ENCODE measurements around the gene PAPPA. TPM values are rescaled to one million over a fixed set of nuclear protein-coding genes. Genes with fewer than 3 reads are reported as not detected.

PAPPA gene
- total RNA-seq, 2 donors from 2014 or later, result 0.09 TPM

- H3K4me1 ChIP-seq (ENCODE audit: control insufficient read depth, insufficient read depth, low read length), result peaks cover 12% of the 10 kb centered on the region
- H3K36me3 ChIP-seq (ENCODE audit: control insufficient read depth, insufficient read depth, low read length), result no peaks in the 10 kb centered on the region
- Mint-ChIP-seq H3K27ac (no peak overlapping the region), H3K4me1 (peaks cover 36% of the 10 kb centered on the region), H3K4me3 (no peak overlapping the region), H3K27me3 (ENCODE audit: insufficient read depth) (peaks cover 86% of the 10 kb centered on the region), H3K9me3 (no peaks in the 10 kb centered on the region), H3K36me3 (ENCODE audit: low read depth) (no peaks in the 10 kb centered on the region)
- WGBS, 2 experiments (ENCODE audit: insufficient coverage in 1 of 2, insufficient read length in 1 of 2), result 92 to 100% methylated on average over 2 to 3 of the region's 3 CpGs
- no peaks in the 10 kb centered on the region for H3K9me3 ChIP-seq (ENCODE audit: control insufficient read depth, low read length)
- peaks cover 79% of the 10 kb centered on the region for H3K27me3 ChIP-seq (ENCODE audit: control insufficient read depth, insufficient read depth, low read length, poor library complexity, severe bottlenecking)
- TF ChIP-seq CTCF (conservative IDR thresholded peaks at IDR 0.05), result no peak
- no peak overlapping the region for H3K27ac ChIP-seq (ENCODE audit: low read depth, low read length)
- H3K4me3 ChIP-seq (ENCODE audit: low read length), result no peak overlapping the region
- no peak for DNase-seq
- H3K9ac ChIP-seq (ENCODE audit: extremely low read depth, low read length, poor library complexity, severe bottlenecking), result no peak overlapping the region
These were observed 165.9 kb downstream of the PAPPA start for GRCh38 chr9:116319480-116319879.

- TF ChIP-seq CTCF (conservative IDR thresholded peaks at IDR 0.05), result no peak
- Histone ChIP-seq H3K27me3 (ENCODE audit: control insufficient read depth, insufficient read depth, low read length, poor library complexity, severe bottlenecking) (peaks cover 79% of the 10 kb centered on the region), H3K4me3 (ENCODE audit: low read length) (no peak overlapping the region), H3K9me3 (ENCODE audit: control insufficient read depth, low read length) (no peaks in the 10 kb centered on the region), H3K4me1 (ENCODE audit: control insufficient read depth, insufficient read depth, low read length) (peaks cover 12% of the 10 kb centered on the region), H3K27ac (ENCODE audit: low read depth, low read length) (no peak overlapping the region), H3K36me3 (ENCODE audit: control insufficient read depth, insufficient read depth, low read length) (no peaks in the 10 kb centered on the region), H3K9ac (ENCODE audit: extremely low read depth, low read length, poor library complexity, severe bottlenecking) (no peak overlapping the region)
- Mint-ChIP-seq H3K4me1 (peaks cover 40% of the 10 kb centered on the region), H3K27ac (no peak overlapping the region), H3K36me3 (ENCODE audit: low read depth) (no peaks in the 10 kb centered on the region), H3K4me3 (no peak overlapping the region), H3K27me3 (ENCODE audit: insufficient read depth) (peaks cover 86% of the 10 kb centered on the region), H3K9me3 (no peaks in the 10 kb centered on the region)
- DNase-seq, result peak; percentile 74
- 30 to 33% methylated on average over 1 to 3 of the region's 3 CpGs for WGBS, 2 experiments (ENCODE audit: insufficient coverage in 1 of 2, insufficient read length in 1 of 2)
These were observed 166.7 kb downstream of the PAPPA start for GRCh38 chr9:116320290-116320689.

DNA sequence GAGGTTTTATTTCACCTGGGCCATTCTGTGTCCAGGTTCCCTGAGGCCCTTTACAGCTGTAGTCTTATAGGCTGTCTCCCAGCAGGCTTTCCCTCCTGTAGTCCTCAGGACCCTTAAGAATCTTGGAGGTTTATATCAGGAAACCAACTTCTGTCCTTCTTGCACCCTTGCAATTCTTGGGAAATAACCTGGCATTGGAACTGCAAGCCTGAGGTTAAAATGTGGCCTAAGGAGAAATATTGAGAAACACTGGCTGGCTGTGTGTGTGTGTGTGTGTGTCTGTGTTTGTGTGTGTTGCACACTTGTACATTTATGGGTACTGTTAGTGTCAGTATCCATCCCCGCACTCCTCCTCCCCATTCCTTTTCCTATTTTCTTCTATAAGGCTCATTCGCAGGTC, 168.9 kb downstream of the PAPPA start:
- no peaks in the 10 kb centered on the region for H3K9me3 Mint-ChIP-seq
- 78% methylated on average over 1 of the region's 2 CpGs; no CpG with 5 or more reads in 1 of the 2 experiments for WGBS, 2 experiments (ENCODE audit: insufficient coverage in 1 of 2, insufficient read length in 1 of 2)
- no peak for DNase-seq
- peaks cover 12% of the 10 kb centered on the region for H3K4me1 ChIP-seq (ENCODE audit: control insufficient read depth, insufficient read depth, low read length)
- no peaks in the 10 kb centered on the region for H3K36me3 Mint-ChIP-seq (ENCODE audit: low read depth)
- H3K9me3 ChIP-seq (ENCODE audit: control insufficient read depth, low read length), result peaks cover 7% of the 10 kb centered on the region
- H3K9ac ChIP-seq (ENCODE audit: extremely low read depth, low read length, poor library complexity, severe bottlenecking), result no peak overlapping the region
- no peaks in the 10 kb centered on the region for H3K36me3 ChIP-seq (ENCODE audit: control insufficient read depth, insufficient read depth, low read length)
- no peak overlapping the region for H3K27ac Mint-ChIP-seq
- H3K4me3 Mint-ChIP-seq, result no peak overlapping the region
- no peak overlapping the region for H3K27ac ChIP-seq (ENCODE audit: low read depth, low read length)
- no peak for TF ChIP-seq CTCF (conservative IDR thresholded peaks at IDR 0.05)
- peaks cover 83% of the 10 kb centered on the region for H3K27me3 Mint-ChIP-seq (ENCODE audit: insufficient read depth)
- H3K4me3 ChIP-seq (ENCODE audit: low read length), result no peak overlapping the region
- peaks cover 40% of the 10 kb centered on the region for H3K4me1 Mint-ChIP-seq
- H3K27me3 ChIP-seq (ENCODE audit: control insufficient read depth, insufficient read depth, low read length, poor library complexity, severe bottlenecking), result peaks cover 76% of the 10 kb centered on the region
